Dendritic cell treated with granulocyte-macrophage colony-stimulating factor and Interleukin-4, amounts not matched to agents 40 ng/mL and 50 ng/mL, for 4 days (primary cell): Measurements from ENCODE around the gene HS3ST6.
"Not testable (repeated sequence)": the region's sequence is repeated elsewhere in the genome, so short reads cannot be mapped to it uniquely, and the experiment has no call there.

ENCODE experiments used
- H3K27ac Mint-ChIP-seq: one replicate; pipeline ENCODE4 v1.8.0; 2022; ENCODE audit warnings: mild to moderate bottlenecking, mixed read lengths
- H3K27me3 Mint-ChIP-seq: one replicate; pipeline ENCODE4 v1.8.0; 2022; ENCODE audit warnings: mild to moderate bottlenecking, mixed read lengths
- H3K36me3 Mint-ChIP-seq: one replicate; pipeline ENCODE4 v1.8.0; 2022; ENCODE audit warnings: low read depth, mixed read lengths
- H3K4me1 Mint-ChIP-seq: one replicate; pipeline ENCODE4 v1.8.0; 2022; ENCODE audit warnings: low read depth, mixed read lengths
- H3K4me3 Mint-ChIP-seq: one replicate; pipeline ENCODE4 v1.8.0; 2022; ENCODE audit warnings: mild to moderate bottlenecking, moderate library complexity, mixed read lengths
- H3K9me3 Mint-ChIP-seq: one replicate; pipeline ENCODE4 v1.8.0; 2022; ENCODE audit warnings: mixed read lengths
- intact Hi-C: fragments of 100-400 bp; cut with micrococcal nuclease; formaldehyde crosslinking; loops from one replicate; pipeline ENCODE4 v1.15.0; 2022

HS3ST6 gene

DNA sequence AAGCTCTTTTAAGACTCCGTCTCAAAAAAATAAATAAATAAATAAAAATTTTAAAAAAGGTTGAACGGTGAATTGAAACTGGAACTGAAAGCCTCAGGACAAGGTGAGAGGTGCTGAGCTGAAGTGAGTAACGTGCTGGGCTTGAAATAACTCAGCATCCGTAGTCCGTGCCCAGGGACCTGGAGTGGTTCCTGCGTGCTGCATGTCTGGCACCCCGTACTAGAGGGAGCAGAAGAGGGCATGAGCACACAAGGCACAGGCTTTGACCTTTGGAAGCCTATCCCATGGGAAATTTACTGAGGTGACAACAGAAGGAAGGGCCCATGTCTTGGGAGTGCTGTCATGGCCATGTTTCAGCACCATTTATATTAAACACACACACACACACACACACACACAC lies 41.7 kb downstream of the HS3ST6 start:
- Mint-ChIP-seq H3K4me3 (no peak overlapping the region), H3K27me3 (peaks cover 55% of the 10 kb centered on the region)

GRCh38 chr16:1876066-1876465 lies 42.1 kb downstream of the HS3ST6 start:
- H3K27ac Mint-ChIP-seq, H3K4me1 Mint-ChIP-seq, H3K9me3 Mint-ChIP-seq, H3K4me3 Mint-ChIP-seq, H3K36me3 Mint-ChIP-seq, intact Hi-C loops: not testable (repeated sequence)
- H3K27me3 Mint-ChIP-seq = peaks cover 55% of the 10 kb centered on the region

More for the DNA sequence above, 41.7 kb downstream of the HS3ST6 start:
- Mint-ChIP-seq H3K27ac (no peak overlapping the region), H3K4me1 (peaks cover 7% of the 10 kb centered on the region), H3K36me3 (peaks cover 6% of the 10 kb centered on the region), H3K9me3 (no peaks in the 10 kb centered on the region)
- intact Hi-C loops = no loop called here

- Mint-ChIP-seq H3K27ac (no peak overlapping the region), H3K36me3 (peaks cover 6% of the 10 kb centered on the region), H3K4me1 (peaks cover 7% of the 10 kb centered on the region), H3K4me3 (no peak overlapping the region), H3K27me3 (peaks cover 54% of the 10 kb centered on the region), H3K9me3 (no peaks in the 10 kb centered on the region)
- intact Hi-C loops = no loop called here
Measured at GRCh38 chr16:1874854-1875253, 43.4 kb downstream of the HS3ST6 start.

DNA sequence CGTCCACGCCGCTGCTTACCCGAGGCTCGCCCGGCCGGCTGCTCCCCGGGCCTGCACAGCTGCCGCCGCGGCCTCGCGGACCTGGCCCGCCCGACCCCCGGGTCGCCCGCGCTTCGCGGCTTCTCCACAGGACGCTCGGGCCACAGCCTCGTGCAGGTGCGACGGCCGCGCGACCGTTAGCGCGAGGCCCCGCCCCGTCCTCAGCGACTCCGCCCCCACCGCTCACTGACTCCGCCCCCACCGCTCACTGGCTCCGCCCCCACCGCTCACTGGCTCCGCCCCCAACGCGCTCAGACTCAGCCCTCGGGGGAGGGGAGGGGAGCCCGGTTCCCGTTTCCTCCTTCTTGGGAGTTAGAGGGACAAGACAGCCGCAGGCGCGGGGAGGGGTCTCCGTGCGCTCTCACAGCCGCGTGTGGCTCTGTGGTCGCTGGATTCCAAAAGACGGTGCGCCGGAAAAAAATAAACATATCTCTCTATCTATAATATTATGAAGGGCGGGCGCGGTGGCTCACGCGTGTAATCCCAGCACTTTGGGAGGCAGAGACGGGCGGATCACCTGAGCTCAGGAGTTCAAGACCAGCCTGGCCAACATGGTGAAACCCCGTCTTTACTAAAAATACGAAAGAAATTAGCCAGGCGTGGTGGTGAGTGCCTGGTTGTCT lies 46.1 kb downstream of the HS3ST6 start, which contains the start of gene MEIOB:
TSS of gene MEIOB (minus strand) at position 191 of the 662 bp plus-strand sequence. CDS start 3,989 bp downstream, outside the sequence.
- Mint-ChIP-seq H3K36me3 (peaks cover 6% of the 10 kb centered on the region), H3K4me3 (peak within 1 kb of the TSS; percentile 72), H3K9me3 (no peaks in the 10 kb centered on the region), H3K27ac (no peak within 1 kb of the TSS), H3K27me3 (peaks cover 43% of the 10 kb centered on the region), H3K4me1 (peaks cover 7% of the 10 kb centered on the region)
- intact Hi-C loops = no loop called here

DNA sequence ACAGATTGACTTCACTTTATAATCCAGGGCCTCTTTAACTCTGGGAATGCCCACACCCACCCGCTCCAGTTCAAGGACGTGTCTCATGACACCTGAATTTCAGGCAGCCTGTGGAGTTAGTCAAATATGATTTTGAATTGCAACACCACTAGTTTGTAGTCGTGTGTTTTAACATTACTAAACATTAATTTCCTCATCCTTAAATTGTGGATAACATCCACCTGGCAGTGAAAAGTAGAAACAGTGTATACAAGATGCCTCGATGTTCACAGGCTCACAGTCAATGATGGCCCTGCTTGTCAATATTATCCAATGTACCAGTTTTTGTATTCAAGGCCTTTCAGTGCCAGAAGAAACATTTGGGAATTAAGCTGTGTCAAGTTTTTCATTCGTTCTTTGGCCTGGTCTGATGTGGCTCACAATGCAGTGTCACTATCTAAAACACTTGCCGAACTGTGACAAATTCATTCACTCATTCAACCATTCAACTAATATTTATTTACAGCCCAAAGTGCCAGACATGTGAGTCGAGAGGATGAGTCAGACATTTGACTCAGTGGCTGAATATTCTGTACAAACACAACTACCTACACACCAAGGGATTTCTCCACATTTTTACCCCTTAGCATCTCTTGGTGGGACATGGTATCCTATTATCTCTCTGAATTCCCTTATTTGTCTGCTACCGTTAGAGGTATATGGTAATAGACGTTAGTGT lies 47.7 kb downstream of the HS3ST6 start:
- Mint-ChIP-seq H3K4me3 (no peak overlapping the region), H3K4me1 (peaks cover 7% of the 10 kb centered on the region), H3K27me3 (peaks cover 35% of the 10 kb centered on the region), H3K36me3 (peaks cover 6% of the 10 kb centered on the region), H3K9me3 (no peaks in the 10 kb centered on the region), H3K27ac (no peak overlapping the region)
- intact Hi-C loops = no loop called here

GRCh38 chr16:1865902-1866690 lies 52.1 kb downstream of the HS3ST6 start:
- Mint-ChIP-seq H3K4me1 (no peaks in the 10 kb centered on the region), H3K9me3 (no peaks in the 10 kb centered on the region), H3K36me3 (no peaks in the 10 kb centered on the region), H3K27ac (no peak overlapping the region), H3K27me3 (peaks cover 30% of the 10 kb centered on the region), H3K4me3 (no peak overlapping the region)
- intact Hi-C loops = no loop called here

GRCh38 chr16:1863681-1864460 lies 54.3 kb downstream of the HS3ST6 start:
- intact Hi-C loops = loop anchor here (1.0 kb wide), 1 partner anchor 65 kb away; no protein-coding TSS in a partner anchor
- Mint-ChIP-seq H3K27me3 (peaks cover 39% of the 10 kb centered on the region), H3K4me3 (no peak overlapping the region), H3K36me3 (no peaks in the 10 kb centered on the region), H3K4me1 (no peaks in the 10 kb centered on the region), H3K27ac (no peak overlapping the region), H3K9me3 (no peaks in the 10 kb centered on the region)

DNA sequence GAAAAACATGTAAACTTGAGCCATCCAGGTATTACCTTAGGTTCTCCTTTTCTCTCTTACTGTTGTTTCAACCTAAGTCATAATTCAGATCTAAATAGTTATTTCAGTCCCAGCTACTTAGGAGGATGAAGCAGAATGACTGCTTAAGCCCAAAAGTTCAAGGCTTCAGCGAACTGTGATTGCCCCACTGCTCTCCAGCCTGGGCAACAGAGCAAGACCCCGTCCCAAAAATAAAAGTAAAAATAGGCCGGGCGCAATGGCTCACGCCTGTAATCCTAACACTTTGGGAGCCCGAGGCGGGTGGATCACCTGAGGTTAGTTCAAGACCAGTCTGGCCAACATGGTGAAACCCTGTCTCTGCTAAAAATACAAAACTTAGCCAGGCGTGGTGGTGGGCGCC lies 55.8 kb downstream of the HS3ST6 start:
- Mint-ChIP-seq H3K9me3 (no peaks in the 10 kb centered on the region), H3K36me3 (no peaks in the 10 kb centered on the region), H3K4me3 (no peak overlapping the region), H3K4me1 (no peaks in the 10 kb centered on the region), H3K27me3 (peaks cover 51% of the 10 kb centered on the region), H3K27ac (no peak overlapping the region)
- intact Hi-C loops = no loop called here

- intact Hi-C loops = no loop called here
Measured at GRCh38 chr16:1861730-1862129, 56.5 kb downstream of the HS3ST6 start.

More at GRCh38 chr16:1861730-1862129, 56.5 kb downstream of the HS3ST6 start:
- H3K9me3 Mint-ChIP-seq = no peaks in the 10 kb centered on the region
- peaks cover 58% of the 10 kb centered on the region for H3K27me3 Mint-ChIP-seq
- no peaks in the 10 kb centered on the region for H3K36me3 Mint-ChIP-seq
- no peak overlapping the region for H3K4me3 Mint-ChIP-seq
- no peaks in the 10 kb centered on the region for H3K4me1 Mint-ChIP-seq
- H3K27ac Mint-ChIP-seq = no peak overlapping the region
